Ovary (tissue), 9 donors: ENCODE measurements around the gene OSBP. TPM values are rescaled to one million over a fixed set of nuclear protein-coding genes. Genes with fewer than 3 reads are reported as not detected.

Experiments
- DNase-seq, 5 donors: peaks; one replicate each; pipeline ENCODE4 v3.0.0-alpha.2; 2019 to 2020
- H3K27ac ChIP-seq, 2 donors: fragments of 200-600 bp; one replicate each; pipeline versions ENCODE4 v1.5.1 to v1.8.0; 2019 to 2022
- H3K27me3 ChIP-seq: fragments of 200-600 bp; one replicate; pipeline ENCODE4 v1.8.0; 2022
- H3K36me3 ChIP-seq: fragments of 200-600 bp; sonication (generic); one replicate; pipeline ENCODE4 v1.5.1; 2019
- H3K4me1 ChIP-seq: one replicate; pipeline ENCODE4 v1.8.1; 2013; ENCODE audit warnings: mild to moderate bottlenecking, moderate library complexity; ENCODE audit not compliant: insufficient read depth
- H3K4me3 ChIP-seq: fragments of 200-600 bp; sonication (generic); one replicate; pipeline ENCODE4 v1.5.1; 2017
- H3K9me3 ChIP-seq, 2 donors: fragments of 200-600 bp in 1 of 2; sonication (generic) in 1 of 2; one replicate each; pipeline versions ENCODE4 v1.5.1 to v1.8.1; 2013 to 2019; ENCODE audit warnings: mild to moderate bottlenecking in 1 of 2, moderate library complexity in 1 of 2
- EP300 ChIP-seq: sonication (generic); formaldehyde crosslinking; IDR thresholded peaks from one replicate; pipeline ENCODE4 v1.6.1; 2017; ENCODE audit warnings: antibody characterized with exemption
- POLR2A ChIP-seq: fragments of 450-650 bp; IDR thresholded peaks from one replicate; pipeline ENCODE4 v1.6.1; 2017; ENCODE audit warnings: antibody characterized with exemption, mild to moderate bottlenecking, moderate library complexity
- WGBS, 3 donors: extraction: QIAGEN DNeasy Blood & Tissue Kit in 1 of 3; methylation state at CpG; one replicate each; pipeline versions ENCODE4 v1.1.5 to v1.1.7; 2013 to 2017; 5-methylcytosine and 5-hydroxymethylcytosine counted together
- intact Hi-C, 4 donors: fragments of 100-400 bp; cut with DNase I; formaldehyde crosslinking; loops; one replicate each; pipeline versions ENCODE4 v1.11.0 to v1.15.1; 2022 to 2023
- polyA plus RNA-seq, 2 donors: library from polyadenylated mRNA; stranded (reverse); fragments of 200-250 nt in 1 of 2; fragments of 350-450 nt in 1 of 2; fragmentation: Illumina TruSeq in 1 of 2; extraction: RNeasy Lipid Tissue Mini Kit (QIAGEN cat#74804) in 1 of 2; gene quantifications; one replicate each; pipeline ENCODE4 v1.2.3, GENCODE V29; 2013 to 2014
- total RNA-seq, 7 donors: library from RNA; depleted of rRNA in 2 of 7; stranded (reverse); fragments of >200 nt in 2 of 7; fragmentation: NEBNext Ultra II Directional in 3 of 7; extraction: Animal tissue kit (Norgen Biotek cat#: 25700) in 3 of 7; gene quantifications; one replicate each; pipeline versions ENCODE4 v1.1.0 to v1.2.4, GENCODE V29; 2016 to 2023
- TF ChIP-seq, protein P1 (sequence below), 3 donors: fragments of 450-650 bp in 2 of 3; fragments of 200-600 bp in 1 of 3; IDR thresholded peaks; one replicate each; pipeline versions ENCODE4 v1.5.1 to v1.8.0; 2016 to 2022; ENCODE audit warnings: antibody characterized with exemption in 3 of 3, mild to moderate bottlenecking in 1 of 3
- donor health status: DM: no; HTN: no; CAD: no; lungs with moderate emphysema.
- donor health status: DM: no; HTN: no; CAD: no.
- donor health status: Bipolar disorder and iron deficiency.
- donor health status: DM: yes; HTN: yes; CAD: no.
- donor health status: DM: no; HTN: no; CAD: no.
- donor health status: DM: yes; HTN: yes; CAD: no.

OSBP gene
- total and polyA plus RNA-seq, 9 donors = 20.5 to 58.0 (median 42.4) TPM

DNA sequence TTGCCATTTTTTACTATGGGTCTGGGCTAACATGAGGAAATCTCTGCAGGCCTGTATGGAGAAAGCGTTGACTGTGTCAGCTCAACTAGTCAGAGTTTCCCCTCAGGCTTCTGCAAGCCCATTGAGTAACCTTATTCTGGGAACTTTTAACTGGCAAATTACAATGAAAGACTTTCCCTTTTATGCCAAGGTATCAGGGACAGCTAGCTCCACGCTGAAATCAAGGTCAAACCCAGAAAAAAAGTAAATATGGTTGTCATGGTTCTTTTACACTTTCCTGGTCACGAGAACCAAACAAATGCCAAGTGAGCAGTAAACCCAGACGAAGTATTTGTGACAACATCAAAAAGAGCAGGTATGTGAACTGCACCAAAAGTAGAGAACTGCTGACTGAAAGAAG lies 13.8 kb downstream of the OSBP start:
- Histone ChIP-seq H3K27ac (no peak overlapping the region), H3K4me3 (no peak overlapping the region)

DNA sequence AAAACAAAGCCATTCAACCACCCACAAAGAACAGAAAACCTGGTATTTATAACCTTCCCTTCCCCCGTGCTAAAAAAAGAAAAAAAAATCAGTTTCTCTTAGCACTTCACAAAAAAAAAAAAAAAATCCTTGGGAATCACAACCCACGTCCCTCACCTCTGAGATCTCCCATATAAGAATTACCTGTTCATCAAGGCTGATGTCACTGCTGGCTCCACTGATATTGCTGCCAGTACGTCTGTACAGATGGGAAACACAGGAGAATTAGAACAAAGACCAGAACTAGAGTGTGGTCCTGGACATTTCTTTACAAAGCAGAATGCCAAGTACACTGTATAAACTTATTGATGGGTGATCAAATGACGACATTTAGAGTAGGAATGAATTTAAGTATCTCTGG lies 14.9 kb downstream of the OSBP start:
- no peaks in the 10 kb centered on the region for H3K9me3 ChIP-seq
- DNase-seq = no peak
- H3K27ac ChIP-seq = no peak overlapping the region
- WGBS, 3 donors = 80 to 84% (median 82%) methylated on average over 4 of the region's 4 CpGs
- H3K27me3 ChIP-seq = no peaks in the 10 kb centered on the region
- no peaks in the 10 kb centered on the region for H3K36me3 ChIP-seq
- intact Hi-C loops = no loop called here
- peaks cover 3% of the 10 kb centered on the region for H3K4me1 ChIP-seq
- no peak overlapping the region for H3K4me3 ChIP-seq
- TF ChIP-seq EP300 (no peak), POLR2A (no peak)
- TF ChIP-seq, protein P1, sequence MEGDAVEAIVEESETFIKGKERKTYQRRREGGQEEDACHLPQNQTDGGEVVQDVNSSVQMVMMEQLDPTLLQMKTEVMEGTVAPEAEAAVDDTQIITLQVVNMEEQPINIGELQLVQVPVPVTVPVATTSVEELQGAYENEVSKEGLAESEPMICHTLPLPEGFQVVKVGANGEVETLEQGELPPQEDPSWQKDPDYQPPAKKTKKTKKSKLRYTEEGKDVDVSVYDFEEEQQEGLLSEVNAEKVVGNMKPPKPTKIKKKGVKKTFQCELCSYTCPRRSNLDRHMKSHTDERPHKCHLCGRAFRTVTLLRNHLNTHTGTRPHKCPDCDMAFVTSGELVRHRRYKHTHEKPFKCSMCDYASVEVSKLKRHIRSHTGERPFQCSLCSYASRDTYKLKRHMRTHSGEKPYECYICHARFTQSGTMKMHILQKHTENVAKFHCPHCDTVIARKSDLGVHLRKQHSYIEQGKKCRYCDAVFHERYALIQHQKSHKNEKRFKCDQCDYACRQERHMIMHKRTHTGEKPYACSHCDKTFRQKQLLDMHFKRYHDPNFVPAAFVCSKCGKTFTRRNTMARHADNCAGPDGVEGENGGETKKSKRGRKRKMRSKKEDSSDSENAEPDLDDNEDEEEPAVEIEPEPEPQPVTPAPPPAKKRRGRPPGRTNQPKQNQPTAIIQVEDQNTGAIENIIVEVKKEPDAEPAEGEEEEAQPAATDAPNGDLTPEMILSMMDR (IDR thresholded peaks at IDR 0.05) = no peak

More for the DNA sequence above, 13.8 kb downstream of the OSBP start:
- Histone ChIP-seq H3K36me3 (no peaks in the 10 kb centered on the region), H3K9me3 (no peaks in the 10 kb centered on the region), H3K27me3 (no peaks in the 10 kb centered on the region), H3K4me1 (peaks cover 3% of the 10 kb centered on the region)
- intact Hi-C loops = no loop called here
- WGBS, 3 donors = 26 to 50% (median 35%) methylated on average over 4 of the region's 4 CpGs
- no peak for DNase-seq
- TF ChIP-seq EP300 = no peak

DNA sequence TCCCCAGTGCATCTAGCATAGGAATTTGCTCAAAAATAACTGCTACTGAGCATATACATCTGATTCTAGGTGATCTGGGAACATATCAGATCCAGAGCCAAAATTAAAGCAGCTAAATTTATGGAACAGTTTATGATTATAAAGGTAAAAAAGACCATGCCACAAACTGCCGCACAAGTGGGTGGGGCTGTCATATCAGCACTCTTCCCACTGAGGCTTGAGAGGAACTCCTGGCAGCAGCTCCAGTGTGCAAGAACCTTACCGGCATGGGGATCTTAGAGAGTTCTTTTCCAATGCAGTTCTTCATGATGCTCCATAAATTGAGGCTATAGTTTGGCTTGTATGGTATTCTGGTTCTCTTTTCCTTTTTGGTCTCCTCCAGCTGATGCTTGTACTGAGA lies 15.3 kb downstream of the OSBP start:
- H3K4me1 ChIP-seq = peaks cover 3% of the 10 kb centered on the region
- no peak overlapping the region for H3K27ac ChIP-seq
- no peak overlapping the region for H3K4me3 ChIP-seq
- 91 to 95% (median 92%) methylated on average over 2 of the region's 2 CpGs for WGBS, 3 donors
- TF ChIP-seq EP300 = no peak
- H3K36me3 ChIP-seq = no peaks in the 10 kb centered on the region
- H3K9me3 ChIP-seq = no peaks in the 10 kb centered on the region
- no peaks in the 10 kb centered on the region for H3K27me3 ChIP-seq
- no peak for DNase-seq
- intact Hi-C loops = no loop called here

DNA sequence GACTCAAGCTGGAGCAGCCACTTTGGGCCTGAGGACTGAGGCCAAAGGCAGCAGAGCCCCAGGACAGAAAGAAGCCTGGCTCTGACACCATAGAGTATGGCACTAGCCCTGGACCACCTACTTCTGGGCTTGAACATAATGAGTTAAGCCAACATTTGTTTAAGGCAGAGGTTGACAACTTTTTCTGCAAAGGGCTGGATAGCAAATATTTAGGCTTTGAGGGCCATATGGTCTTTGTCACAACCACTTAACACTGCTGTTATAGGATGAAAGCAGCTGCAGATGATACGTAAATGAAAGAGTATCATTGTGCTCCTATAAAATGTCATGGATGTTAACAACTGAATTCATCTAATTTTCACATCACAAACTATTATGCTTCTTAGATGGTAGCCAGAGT lies 16.6 kb downstream of the OSBP start:
- H3K9me3 ChIP-seq = no peaks in the 10 kb centered on the region
- peaks cover 3% of the 10 kb centered on the region for H3K4me1 ChIP-seq
- intact Hi-C loops = no loop called here
- TF ChIP-seq, protein P1 (IDR thresholded peaks at IDR 0.05) = no peak
- no peak for TF ChIP-seq POLR2A
- no peak for TF ChIP-seq EP300
- H3K27me3 ChIP-seq = no peaks in the 10 kb centered on the region
- no peak overlapping the region for H3K4me3 ChIP-seq
- no peaks in the 10 kb centered on the region for H3K36me3 ChIP-seq
- 79 to 91% (median 88%) methylated on average over 1 of the region's 1 CpG for WGBS, 3 donors
- no peak for DNase-seq
- H3K27ac ChIP-seq = no peak overlapping the region

DNA sequence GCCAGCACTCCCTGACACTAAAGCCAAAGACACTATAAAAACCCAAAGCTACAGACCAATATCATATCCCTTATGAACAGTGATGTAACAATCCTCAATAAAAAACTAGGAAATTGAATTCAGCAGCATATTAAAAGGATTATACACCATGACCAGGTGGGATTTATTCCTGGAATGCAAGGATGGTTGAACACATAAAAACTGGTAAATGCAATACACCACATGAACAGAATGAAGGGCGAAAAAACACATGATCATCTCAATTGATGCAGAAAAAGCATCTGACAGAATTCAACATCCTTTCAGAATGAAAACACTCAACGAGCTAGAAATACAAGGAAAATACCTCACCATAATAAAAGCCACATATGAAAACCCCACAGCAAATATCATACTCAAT lies 31.3 kb downstream of the OSBP start:
- 93 to 98% (median 94%) methylated on average over 2 of the region's 2 CpGs for WGBS, 3 donors
- Histone ChIP-seq H3K4me3 (no peak overlapping the region), H3K36me3 (no peaks in the 10 kb centered on the region), H3K27me3 (no peaks in the 10 kb centered on the region), H3K9me3 (no peaks in the 10 kb centered on the region), H3K4me1 (no peaks in the 10 kb centered on the region), H3K27ac (no peak overlapping the region)
- no peak for DNase-seq
- intact Hi-C loops = no loop called here
- TF ChIP-seq POLR2A = no peak
- TF ChIP-seq, protein P1 (IDR thresholded peaks at IDR 0.05) = no peak
- no peak for TF ChIP-seq EP300

DNA sequence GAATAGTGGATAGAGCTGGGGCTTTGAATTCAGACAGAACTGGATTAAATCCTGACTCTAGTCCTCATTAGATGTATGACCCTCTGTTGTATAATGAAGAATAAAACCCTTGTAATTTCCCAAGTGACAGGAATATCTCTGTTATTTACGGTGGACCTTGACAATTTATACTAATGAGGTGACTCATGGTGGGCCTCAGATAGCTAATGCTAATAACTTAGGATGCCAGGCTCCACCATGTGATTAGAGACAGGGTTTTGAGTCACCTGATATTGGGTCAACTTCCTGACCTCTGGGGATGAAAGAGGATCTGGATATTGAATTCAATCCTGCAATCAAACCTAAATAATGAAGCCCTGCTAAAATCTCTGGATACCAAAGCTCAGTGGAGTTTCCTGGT lies 33.6 kb downstream of the OSBP start:
- DNase-seq = no peak
- Histone ChIP-seq H3K4me1 (no peaks in the 10 kb centered on the region), H3K27me3 (no peaks in the 10 kb centered on the region), H3K9me3 (no peaks in the 10 kb centered on the region), H3K4me3 (no peak overlapping the region), H3K27ac (no peak overlapping the region), H3K36me3 (no peaks in the 10 kb centered on the region)
- intact Hi-C loops = no loop called here
- no peak for TF ChIP-seq POLR2A
- TF ChIP-seq, protein P1 (IDR thresholded peaks at IDR 0.05) = no peak
- TF ChIP-seq EP300 = no peak
- 73 to 82% (median 76%) methylated on average over 1 of the region's 1 CpG for WGBS, 3 donors
